Immature natural killer cell (primary cell): ENCODE data around the gene ASAP2. TPM values are rescaled to one million over a fixed set of nuclear protein-coding genes. Genes with fewer than 3 reads are reported as not detected.

Source experiments
- DNase-seq, 3 donors: peaks; one replicate each; pipeline ENCODE4 v3.0.0; 2022; ENCODE audit warnings: mixed read lengths in 1 of 3
- H3K27ac Mint-ChIP-seq, 6 donors: one replicate each; pipeline ENCODE4 v1.8.0; 2020; ENCODE audit warnings: mixed read lengths in 6 of 6, mild to moderate bottlenecking in 5 of 6, inconsistent platforms in 4 of 6, moderate library complexity in 3 of 6
- H3K27me3 Mint-ChIP-seq, 3 donors: one replicate each; pipeline ENCODE4 v1.8.0; 2020 to 2021; ENCODE audit warnings: low read depth in 3 of 3, mild to moderate bottlenecking in 3 of 3, mixed read lengths in 3 of 3, moderate library complexity in 3 of 3, inconsistent platforms in 1 of 3
- H3K36me3 Mint-ChIP-seq, 3 donors: one replicate each; pipeline ENCODE4 v1.8.0; 2020; ENCODE audit warnings: mixed read lengths in 3 of 3, inconsistent platforms in 2 of 3, mild to moderate bottlenecking in 2 of 3
- H3K4me1 Mint-ChIP-seq, 2 donors: one replicate each; pipeline ENCODE4 v1.8.0; 2020; ENCODE audit warnings: inconsistent platforms in 2 of 2, mild to moderate bottlenecking in 2 of 2, mixed read lengths in 2 of 2, moderate library complexity in 1 of 2
- H3K4me3 Mint-ChIP-seq, 5 donors: one replicate each; pipeline ENCODE4 v1.8.0; 2020; ENCODE audit warnings: mild to moderate bottlenecking in 5 of 5, mixed read lengths in 5 of 5, inconsistent platforms in 3 of 5, moderate library complexity in 3 of 5
- H3K9me3 Mint-ChIP-seq, 6 donors: one replicate each; pipeline ENCODE4 v1.8.0; 2020; ENCODE audit warnings: mild to moderate bottlenecking in 6 of 6, mixed read lengths in 6 of 6, inconsistent platforms in 4 of 6, moderate library complexity in 3 of 6
- polyA plus RNA-seq, 3 donors: library from polyadenylated mRNA; unstranded; fragments of 300-500 nt; fragmentation: Illumina TruSeq; gene quantifications; one replicate each; pipeline ENCODE4 v1.2.3, GENCODE V29; 2021

The ASAP2 gene
- polyA plus RNA-seq, 3 donors from 2014 or later = 0.04 to 0.06 TPM; not detected in 1

DNA sequence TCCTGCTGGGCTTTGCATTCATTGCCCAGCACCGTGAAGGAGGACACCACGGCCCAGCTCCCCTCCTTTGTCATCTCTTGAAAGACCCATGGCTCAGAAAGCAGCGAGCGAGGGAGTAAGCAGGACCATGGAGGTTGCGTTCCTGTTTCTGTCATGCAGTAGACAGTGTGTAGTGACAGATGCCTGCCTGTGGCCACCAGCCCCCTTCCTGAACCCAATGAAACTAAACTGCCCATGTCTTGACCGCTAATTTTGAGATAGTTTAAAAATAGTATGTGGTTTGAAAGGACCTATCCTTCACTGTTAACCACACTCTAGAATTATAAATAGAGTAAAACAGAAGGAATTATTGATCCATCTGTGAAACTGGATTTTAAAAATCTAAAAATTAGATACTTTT is 88.2 kb downstream of the ASAP2 start:
- DNase-seq = no peak
- no peak overlapping the region for H3K4me3 Mint-ChIP-seq
- peaks cover 0 to 10% (median 2%) of the 10 kb centered on the region in 3 donors for H3K27me3 Mint-ChIP-seq
- H3K27ac Mint-ChIP-seq = no peak overlapping the region
- H3K36me3 Mint-ChIP-seq = no peaks in the 10 kb centered on the region
- H3K4me1 Mint-ChIP-seq = no peaks in the 10 kb centered on the region
- no peaks in the 10 kb centered on the region for H3K9me3 Mint-ChIP-seq

DNA sequence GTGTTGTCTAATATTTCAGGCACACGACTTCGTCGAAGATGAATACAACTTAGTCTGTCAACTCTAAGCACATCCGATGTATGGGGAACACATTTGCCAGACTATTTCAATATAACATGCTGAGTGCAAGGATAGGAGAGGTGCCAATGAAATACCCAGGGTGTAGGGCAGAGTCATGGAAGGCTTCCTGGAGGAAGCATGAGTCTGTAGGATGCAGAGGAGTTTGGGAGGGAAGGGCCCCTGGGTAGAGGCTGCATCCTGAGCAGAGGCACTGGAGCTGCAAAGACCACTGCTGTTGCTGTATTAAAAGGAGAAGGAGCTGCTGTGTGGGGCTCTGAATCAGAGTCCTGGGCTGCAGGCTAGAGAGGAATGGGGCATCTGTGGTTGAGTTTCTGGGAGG is 89.9 kb downstream of the ASAP2 start:
- H3K9me3 Mint-ChIP-seq = no peaks in the 10 kb centered on the region

DNA sequence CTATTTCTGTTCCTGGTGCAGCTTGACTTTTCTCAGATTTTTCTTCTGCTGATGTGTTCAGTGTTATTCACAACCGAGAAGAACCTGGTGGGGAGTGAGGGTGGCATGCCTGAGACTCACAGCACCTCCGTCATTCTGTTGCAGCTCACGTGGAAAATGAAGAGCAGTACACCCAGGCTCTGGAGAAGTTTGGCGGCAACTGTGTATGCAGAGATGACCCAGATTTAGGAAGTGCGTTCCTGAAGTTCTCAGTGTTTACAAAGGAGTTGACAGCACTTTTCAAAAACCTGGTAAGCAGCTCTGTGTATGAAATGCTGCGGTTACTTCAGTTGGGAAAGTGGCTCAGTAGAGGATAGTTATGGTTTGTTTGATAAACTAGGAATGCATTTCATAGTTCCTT is 90.5 kb downstream of the ASAP2 start:
- no peaks in the 10 kb centered on the region for H3K4me1 Mint-ChIP-seq
- H3K27ac Mint-ChIP-seq = no peak overlapping the region
- no peak for DNase-seq
- peaks cover 0 to 4% (median 2%) of the 10 kb centered on the region in 3 donors for H3K27me3 Mint-ChIP-seq
- H3K4me3 Mint-ChIP-seq = no peak overlapping the region
- H3K9me3 Mint-ChIP-seq = no peaks in the 10 kb centered on the region
- no peaks in the 10 kb centered on the region for H3K36me3 Mint-ChIP-seq

More for the DNA sequence above, 89.9 kb downstream of the ASAP2 start:
- Mint-ChIP-seq H3K4me3 (no peak overlapping the region), H3K4me1 (no peaks in the 10 kb centered on the region), H3K36me3 (no peaks in the 10 kb centered on the region), H3K27ac (no peak overlapping the region), H3K27me3 (peaks cover 0 to 10% (median 2%) of the 10 kb centered on the region in 3 donors)
- DNase-seq = no peak

DNA sequence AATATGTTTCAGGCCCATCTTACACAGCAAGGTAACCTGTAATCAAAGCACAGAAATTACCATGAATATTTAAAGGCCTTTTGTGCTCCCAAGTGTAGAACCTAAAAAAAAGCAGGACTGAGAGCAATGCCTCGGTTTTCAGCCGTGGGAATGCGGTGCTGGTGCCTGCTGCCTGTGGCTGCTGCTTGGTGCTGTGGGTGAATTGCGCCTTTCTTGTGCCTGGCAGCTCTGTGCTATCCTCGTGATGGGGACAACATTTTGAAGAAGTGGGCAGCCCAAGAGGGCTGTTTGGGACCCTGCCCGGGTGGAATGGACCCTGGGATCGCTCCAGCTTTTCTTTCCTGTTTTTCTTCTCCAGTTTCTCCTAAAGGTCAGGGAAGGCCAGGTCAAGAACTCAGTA is 91.2 kb downstream of the ASAP2 start:
- H3K27ac Mint-ChIP-seq = no peak overlapping the region
- DNase-seq = no peak
- H3K27me3 Mint-ChIP-seq = peaks cover 0 to 4% (median 2%) of the 10 kb centered on the region in 3 donors
- H3K4me3 Mint-ChIP-seq = no peak overlapping the region
- no peaks in the 10 kb centered on the region for H3K36me3 Mint-ChIP-seq
- no peaks in the 10 kb centered on the region for H3K9me3 Mint-ChIP-seq
- no peaks in the 10 kb centered on the region for H3K4me1 Mint-ChIP-seq

DNA sequence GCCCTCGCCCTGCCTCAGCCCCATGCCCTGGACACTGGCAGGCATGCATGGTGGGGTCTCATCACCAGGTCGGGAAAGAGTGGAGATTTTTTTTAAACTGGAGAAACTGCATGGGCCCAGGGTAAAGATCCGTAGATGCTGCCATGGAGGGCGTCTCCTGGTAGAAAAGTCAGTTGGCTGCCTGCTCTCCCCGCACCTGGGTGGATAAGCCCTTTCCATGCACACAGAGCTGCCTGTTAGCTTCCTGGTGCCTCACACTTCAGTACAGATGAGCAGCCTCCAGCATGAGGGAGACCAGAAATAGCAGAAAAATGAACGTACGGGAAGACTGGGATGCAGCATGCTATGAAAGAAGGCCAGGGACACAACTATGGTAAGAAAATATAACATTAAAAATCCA is 92.0 kb downstream of the ASAP2 start:
- Mint-ChIP-seq H3K36me3 (no peaks in the 10 kb centered on the region), H3K4me1 (no peaks in the 10 kb centered on the region), H3K27ac (no peak overlapping the region), H3K9me3 (no peaks in the 10 kb centered on the region), H3K4me3 (no peak overlapping the region), H3K27me3 (peaks cover 0 to 4% (median 2%) of the 10 kb centered on the region in 3 donors)
- DNase-seq = no peak

DNA sequence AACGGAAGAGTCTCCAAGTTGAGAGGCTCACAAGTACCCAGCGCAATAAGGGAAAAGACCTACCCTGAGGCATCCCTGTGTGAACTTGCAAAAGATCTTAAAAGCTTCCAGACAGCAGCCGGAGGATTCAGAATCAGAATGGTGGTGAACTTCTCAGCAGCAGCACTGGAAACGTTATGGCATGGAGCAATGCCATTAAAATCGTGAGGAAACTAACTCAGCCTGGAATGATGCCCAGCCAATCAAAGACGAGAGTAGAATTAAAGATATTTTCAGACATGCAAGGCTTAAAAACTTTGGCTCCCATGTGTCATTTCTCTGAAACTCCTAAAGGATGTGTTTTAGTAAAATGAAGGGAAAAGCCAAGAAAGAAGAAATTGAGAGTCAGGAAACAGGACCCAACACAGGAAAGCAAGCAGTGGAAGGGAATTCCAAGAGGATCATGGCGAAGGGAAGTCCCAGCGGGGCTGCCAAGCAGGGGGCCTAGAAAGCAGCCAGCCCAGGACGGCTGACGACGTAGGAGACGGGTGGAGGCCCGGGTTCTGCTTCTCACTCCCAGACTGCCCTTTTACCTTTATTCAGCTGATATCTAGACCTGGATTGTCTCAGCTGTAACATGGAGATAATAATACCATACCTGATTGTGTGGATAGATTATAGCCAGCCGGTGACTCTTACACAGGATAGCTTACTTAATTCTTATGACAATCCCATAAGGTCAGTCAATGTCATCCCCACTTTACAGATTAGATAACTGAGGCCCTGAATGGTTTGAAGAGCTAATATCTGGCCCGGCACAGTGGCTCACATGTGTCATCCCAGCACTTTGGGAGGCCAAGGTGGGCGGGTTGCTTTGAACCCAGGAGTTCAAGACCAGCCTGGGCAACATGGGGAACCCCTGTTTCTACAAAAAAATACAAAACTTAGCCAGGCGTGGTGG is 92.8 kb downstream of the ASAP2 start:
- no peaks in the 10 kb centered on the region for H3K4me1 Mint-ChIP-seq
- no peaks in the 10 kb centered on the region for H3K36me3 Mint-ChIP-seq
- no peak for DNase-seq
- H3K27ac Mint-ChIP-seq = no peak overlapping the region
- peaks cover 0 to 2% (median 2%) of the 10 kb centered on the region in 3 donors for H3K27me3 Mint-ChIP-seq
- no peaks in the 10 kb centered on the region for H3K9me3 Mint-ChIP-seq
- H3K4me3 Mint-ChIP-seq = no peak overlapping the region

DNA sequence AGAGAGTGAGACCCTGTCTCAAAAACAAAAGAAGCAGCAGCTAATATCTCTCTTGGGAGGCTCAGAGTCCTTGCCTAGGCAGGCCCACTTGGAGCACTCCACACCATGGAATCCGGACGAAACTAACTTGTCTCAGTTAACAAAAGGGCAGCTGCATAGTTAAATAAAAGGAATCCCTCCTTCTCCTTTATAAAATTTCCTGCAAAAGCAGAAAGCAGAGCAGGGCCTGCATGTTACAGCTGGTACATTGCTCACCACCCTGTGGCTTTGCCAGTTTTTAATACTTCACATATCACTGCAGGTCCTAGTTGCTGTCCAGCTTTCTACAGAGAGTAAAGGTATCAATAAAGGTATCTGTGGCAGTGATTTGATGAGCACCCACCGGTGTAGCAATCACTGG is 93.6 kb downstream of the ASAP2 start:
- Mint-ChIP-seq H3K36me3 (no peaks in the 10 kb centered on the region), H3K27me3 (peaks cover 0 to 2% (median 0%) of the 10 kb centered on the region in 3 donors)

DNA sequence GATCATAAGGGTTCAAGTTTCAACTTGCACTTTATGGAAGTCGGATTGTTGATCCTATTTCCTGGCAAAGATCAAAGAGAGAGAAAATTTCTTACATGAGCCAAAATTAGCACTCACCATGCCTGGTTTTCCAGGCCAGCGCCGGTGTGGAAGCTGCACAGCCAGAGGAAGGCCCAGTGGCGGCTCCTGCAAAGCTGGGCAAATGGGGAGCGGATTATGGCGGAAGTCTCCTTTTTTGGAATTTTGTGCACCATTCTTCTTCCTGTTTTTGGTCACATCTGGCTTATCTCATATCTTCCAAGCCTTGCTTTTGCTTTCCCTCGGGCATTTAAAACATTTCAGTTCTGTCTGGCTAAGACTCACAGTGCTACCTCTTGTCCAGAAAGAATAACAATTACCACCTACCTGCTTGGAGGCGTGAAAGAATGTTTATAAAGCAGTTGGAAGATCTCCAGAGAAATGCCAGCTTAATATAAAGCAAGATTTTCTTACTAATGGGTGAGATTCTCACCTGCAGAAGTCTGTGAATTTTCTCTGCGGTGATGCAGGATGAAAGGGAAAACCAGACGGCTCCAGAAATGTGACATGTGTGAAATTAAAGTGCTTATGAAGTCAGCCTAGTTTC is 94.3 kb downstream of the ASAP2 start:
- DNase-seq = no peak
- no peak overlapping the region for H3K4me3 Mint-ChIP-seq
- H3K27me3 Mint-ChIP-seq = peaks cover 0 to 2% (median 0%) of the 10 kb centered on the region in 3 donors
- H3K36me3 Mint-ChIP-seq = no peaks in the 10 kb centered on the region
- no peaks in the 10 kb centered on the region for H3K4me1 Mint-ChIP-seq
- no peak overlapping the region for H3K27ac Mint-ChIP-seq
- H3K9me3 Mint-ChIP-seq = no peaks in the 10 kb centered on the region

More for the DNA sequence above, 93.6 kb downstream of the ASAP2 start:
- no peak for DNase-seq
- Mint-ChIP-seq H3K4me1 (no peaks in the 10 kb centered on the region), H3K4me3 (no peak overlapping the region), H3K27ac (no peak overlapping the region), H3K9me3 (no peaks in the 10 kb centered on the region)

DNA sequence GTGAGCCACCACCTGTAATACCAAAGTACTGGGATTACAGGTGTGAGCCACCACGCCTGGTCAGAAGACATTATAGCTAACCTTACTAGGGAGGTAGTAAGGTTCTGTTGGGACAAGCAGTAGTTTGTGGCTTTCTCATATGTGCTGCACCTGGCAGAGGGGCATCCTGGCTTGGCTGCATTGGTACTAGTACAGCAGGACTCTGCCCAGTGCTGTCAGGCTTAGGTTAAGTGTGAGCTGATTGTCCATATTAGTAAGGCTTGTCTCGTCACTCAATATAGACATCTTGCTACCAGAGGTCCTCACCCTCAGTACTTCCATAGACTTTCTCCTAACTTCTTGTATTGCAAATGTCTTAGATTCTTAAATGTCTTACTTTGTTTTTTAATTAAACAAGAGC is 96.1 kb downstream of the ASAP2 start:
- Mint-ChIP-seq H3K9me3 (no peaks in the 10 kb centered on the region), H3K36me3 (no peaks in the 10 kb centered on the region), H3K27ac (no peak overlapping the region), H3K27me3 (no peaks in the 10 kb centered on the region), H3K4me1 (no peaks in the 10 kb centered on the region), H3K4me3 (no peak overlapping the region)
- no peak for DNase-seq

DNA sequence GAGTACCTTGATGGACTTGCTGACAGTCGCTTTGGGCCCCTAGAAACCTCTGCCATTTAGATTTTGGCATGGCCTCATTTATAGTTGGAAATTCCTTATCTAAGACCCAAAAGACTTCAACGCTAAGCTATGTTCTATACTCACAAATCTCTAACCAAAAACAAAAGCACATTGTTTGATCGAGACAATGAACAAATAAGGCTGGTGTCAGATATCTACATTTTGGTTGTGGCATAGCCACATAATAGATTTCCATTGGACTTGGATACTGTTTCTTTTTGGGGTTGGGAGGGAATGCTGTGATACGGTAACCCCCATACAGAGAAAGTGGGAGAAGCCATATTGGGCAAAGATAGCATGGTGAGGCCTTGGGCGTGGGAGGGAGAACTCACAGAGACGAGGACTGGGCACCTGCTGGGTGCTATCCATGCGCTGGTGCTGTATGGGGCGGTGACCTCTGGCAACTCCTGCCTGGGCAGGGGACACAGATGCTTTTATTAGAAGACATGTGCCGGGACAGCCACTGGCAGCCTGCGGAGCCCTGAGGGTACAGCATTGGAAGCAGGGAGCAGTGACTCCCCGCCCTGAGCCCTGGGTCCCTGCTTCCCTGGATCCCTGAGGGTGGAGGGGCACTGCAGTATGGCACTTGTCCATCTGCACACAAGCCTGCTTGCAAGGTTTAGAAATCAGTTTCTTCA is 97.1 kb downstream of the ASAP2 start:
- Mint-ChIP-seq H3K9me3 (no peaks in the 10 kb centered on the region), H3K4me1 (no peaks in the 10 kb centered on the region), H3K27me3 (no peaks in the 10 kb centered on the region), H3K36me3 (no peaks in the 10 kb centered on the region), H3K27ac (no peak overlapping the region), H3K4me3 (no peak overlapping the region)
- DNase-seq = no peak

DNA sequence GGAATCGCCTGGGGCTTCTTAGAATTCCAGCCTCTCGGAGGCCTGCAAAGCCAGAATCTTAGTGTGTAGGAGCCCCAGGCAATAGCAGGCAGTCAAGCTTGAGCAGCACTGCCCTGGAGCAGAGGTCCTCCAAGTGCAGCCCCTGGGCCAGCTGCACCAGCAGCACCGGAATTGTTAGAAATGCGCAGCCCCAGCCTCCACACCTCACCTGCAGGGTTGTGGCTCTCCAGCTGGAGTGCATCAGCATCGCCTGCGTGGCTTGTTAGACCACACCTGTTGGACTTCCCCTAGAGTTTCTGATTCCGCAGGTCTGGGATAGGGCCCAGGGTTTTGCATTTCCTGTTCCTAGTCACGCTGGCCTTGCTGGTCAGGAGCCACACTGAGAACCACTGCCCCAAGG is 100.3 kb downstream of the ASAP2 start:
- no peak for DNase-seq
- no peaks in the 10 kb centered on the region for H3K9me3 Mint-ChIP-seq
- no peaks in the 10 kb centered on the region for H3K36me3 Mint-ChIP-seq
- H3K27me3 Mint-ChIP-seq = peaks cover 0 to 4% (median 0%) of the 10 kb centered on the region in 3 donors
- H3K4me3 Mint-ChIP-seq = no peak overlapping the region
- no peaks in the 10 kb centered on the region for H3K4me1 Mint-ChIP-seq
- H3K27ac Mint-ChIP-seq = no peak overlapping the region

DNA sequence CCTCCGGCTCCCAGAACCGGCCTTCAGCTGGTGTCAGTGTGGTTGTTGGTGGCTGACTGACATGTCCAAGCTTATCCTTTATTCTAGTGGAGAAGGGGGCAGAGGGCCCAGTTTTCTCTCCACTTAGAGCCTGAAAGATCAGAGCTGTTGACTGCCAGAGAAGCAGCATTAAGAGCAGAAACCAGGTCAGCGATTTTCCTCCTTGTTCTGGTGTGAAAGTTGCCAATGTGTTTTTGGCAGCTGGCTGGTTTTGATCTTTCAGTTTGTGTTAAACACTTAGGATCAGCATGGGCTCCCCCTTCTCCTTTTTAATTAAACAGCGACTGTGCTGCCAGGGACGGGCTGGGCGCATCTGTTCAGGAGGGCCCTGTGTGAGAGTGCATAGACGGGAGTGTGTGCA is 100.9 kb downstream of the ASAP2 start:
- peaks cover 0 to 4% (median 0%) of the 10 kb centered on the region in 3 donors for H3K27me3 Mint-ChIP-seq
- no peaks in the 10 kb centered on the region for H3K4me1 Mint-ChIP-seq
- H3K36me3 Mint-ChIP-seq = no peaks in the 10 kb centered on the region
- H3K9me3 Mint-ChIP-seq = no peaks in the 10 kb centered on the region
- DNase-seq = no peak
- H3K27ac Mint-ChIP-seq = no peak overlapping the region
- H3K4me3 Mint-ChIP-seq = no peak overlapping the region

DNA sequence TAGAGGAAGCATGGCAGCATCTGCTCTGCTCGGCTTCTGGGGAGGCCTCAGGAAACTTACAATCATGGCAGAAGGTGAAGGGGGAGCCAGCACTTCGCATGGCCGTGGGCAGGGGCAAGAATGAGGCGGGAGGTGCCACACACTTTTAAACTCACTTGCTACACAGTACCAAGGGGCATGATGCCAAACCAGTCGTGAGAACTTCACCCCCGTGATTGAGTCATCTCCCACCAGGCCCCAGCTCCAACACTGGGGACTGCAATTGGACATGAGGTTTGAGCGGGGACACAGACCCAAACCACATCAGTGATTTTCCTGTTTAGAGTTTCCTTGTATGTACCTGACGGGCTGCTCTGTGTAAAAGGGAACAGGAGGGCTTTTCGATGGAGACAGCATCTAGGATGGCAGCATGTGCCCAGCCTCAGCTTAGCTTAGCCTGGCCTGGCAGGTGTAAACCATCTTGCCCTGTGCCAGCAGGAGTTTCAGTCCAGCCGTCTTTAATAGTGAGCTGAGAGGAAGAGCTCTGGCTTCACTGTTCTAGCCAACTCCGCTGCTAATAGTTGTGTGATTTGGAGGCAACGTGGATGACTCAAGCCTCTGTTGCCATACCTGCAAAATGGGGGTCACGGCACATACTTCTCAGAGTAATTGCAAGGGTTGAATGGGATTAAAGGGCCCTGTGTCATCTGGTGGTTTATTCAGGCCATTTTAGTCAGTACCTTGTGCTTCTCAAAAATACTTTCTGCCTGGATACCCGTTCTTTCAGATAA is 101.8 kb downstream of the ASAP2 start:
- no peak overlapping the region for H3K4me3 Mint-ChIP-seq
- no peak overlapping the region for H3K27ac Mint-ChIP-seq
- no peak for DNase-seq
- H3K36me3 Mint-ChIP-seq = no peaks in the 10 kb centered on the region
- peaks cover 0 to 6% (median 0%) of the 10 kb centered on the region in 3 donors for H3K27me3 Mint-ChIP-seq
- no peaks in the 10 kb centered on the region for H3K4me1 Mint-ChIP-seq
- no peaks in the 10 kb centered on the region for H3K9me3 Mint-ChIP-seq
